K562 treated with DMSO at 1 percent for 4 hours (cell line): ENCODE data around the gene SV2B. TPM values are rescaled to one million over a fixed set of nuclear protein-coding genes. Genes with fewer than 3 reads are reported as not detected.

Experiments
- total RNA-seq: library from RNA; unstranded; fragments of 300-600 nt; gene quantifications from 2 replicates; pipeline ENCODE4 v1.2.3, GENCODE V29; 2022; ENCODE audit not compliant: insufficient read depth

The SV2B gene, protein sequence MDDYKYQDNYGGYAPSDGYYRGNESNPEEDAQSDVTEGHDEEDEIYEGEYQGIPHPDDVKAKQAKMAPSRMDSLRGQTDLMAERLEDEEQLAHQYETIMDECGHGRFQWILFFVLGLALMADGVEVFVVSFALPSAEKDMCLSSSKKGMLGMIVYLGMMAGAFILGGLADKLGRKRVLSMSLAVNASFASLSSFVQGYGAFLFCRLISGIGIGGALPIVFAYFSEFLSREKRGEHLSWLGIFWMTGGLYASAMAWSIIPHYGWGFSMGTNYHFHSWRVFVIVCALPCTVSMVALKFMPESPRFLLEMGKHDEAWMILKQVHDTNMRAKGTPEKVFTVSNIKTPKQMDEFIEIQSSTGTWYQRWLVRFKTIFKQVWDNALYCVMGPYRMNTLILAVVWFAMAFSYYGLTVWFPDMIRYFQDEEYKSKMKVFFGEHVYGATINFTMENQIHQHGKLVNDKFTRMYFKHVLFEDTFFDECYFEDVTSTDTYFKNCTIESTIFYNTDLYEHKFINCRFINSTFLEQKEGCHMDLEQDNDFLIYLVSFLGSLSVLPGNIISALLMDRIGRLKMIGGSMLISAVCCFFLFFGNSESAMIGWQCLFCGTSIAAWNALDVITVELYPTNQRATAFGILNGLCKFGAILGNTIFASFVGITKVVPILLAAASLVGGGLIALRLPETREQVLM
- total RNA-seq, result 0.16 TPM in 1 of 2 replicates, not detected in the other

DNA sequence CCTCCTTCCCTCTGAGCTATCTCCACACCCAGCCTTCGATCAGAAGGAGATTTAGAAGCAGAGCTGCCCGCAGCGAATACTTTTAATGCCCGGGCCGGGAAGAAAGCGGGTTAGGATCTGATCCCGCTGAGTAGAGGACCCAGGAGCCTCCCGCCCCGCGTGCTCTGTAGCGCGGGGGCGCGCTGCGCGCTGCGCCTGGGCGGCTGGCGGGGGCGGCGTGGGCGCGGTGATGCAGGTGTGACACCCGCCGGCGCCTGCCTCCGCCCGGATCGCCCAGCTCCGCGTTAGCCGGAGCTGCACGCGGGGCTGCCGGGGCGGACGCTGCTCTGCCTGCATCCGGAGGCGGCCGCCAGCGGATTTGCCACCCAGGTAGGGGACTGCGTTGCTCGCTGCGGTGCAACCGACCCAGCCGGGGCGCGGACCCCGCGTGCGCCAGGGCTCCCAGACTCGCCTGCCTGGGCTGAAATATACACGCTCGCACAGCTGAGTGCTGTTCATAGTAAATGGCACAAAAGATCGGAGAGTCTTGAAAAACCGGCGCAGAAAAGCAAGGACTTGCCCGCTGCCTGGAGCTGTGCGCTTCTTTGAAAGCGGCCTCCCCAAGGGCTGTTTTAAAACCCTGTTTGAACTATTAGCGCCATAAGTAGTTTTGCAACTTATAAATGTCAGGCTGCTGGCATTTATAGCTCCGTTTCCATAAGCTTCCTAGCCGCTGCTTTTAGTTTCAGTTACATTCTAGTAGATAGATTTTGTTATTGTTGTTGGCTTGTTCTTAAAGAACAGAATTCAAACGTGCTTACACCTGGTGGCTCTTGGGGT lies at the start of gene SV2B:
SV2B (plus strand) TSS at position 263 of the 819 bp plus-strand sequence. CDS start 126,007 bp downstream, outside the sequence.

Other genes starting within 250 kb of the SV2B start
- 72.3 and 110 TPM in 2 replicates for gene FURIN, start 231.7 kb upstream of the SV2B start, total RNA-seq
- gene FES, start 215.8 kb upstream of the SV2B start, total RNA-seq, result 2.9 and 4.5 TPM in 2 replicates
- gene MAN2A2, start 197.0 kb upstream of the SV2B start, total RNA-seq, result 106 and 153 TPM in 2 replicates
- 9.4 and 14.4 TPM in 2 replicates for gene HDDC3, start 167.7 kb upstream of the SV2B start, total RNA-seq
- gene UNC45A, start 165.0 kb upstream of the SV2B start, total RNA-seq, result 80.1 and 81.2 TPM in 2 replicates
- gene RCCD1, start 145.4 kb upstream of the SV2B start, total RNA-seq, result 32.7 and 33.8 TPM in 2 replicates
- 112 and 139 TPM in 2 replicates for gene PRC1, start 105.7 kb upstream of the SV2B start, total RNA-seq
- gene VPS33B, start 77.7 kb upstream of the SV2B start, total RNA-seq, result 11.9 and 17.8 TPM in 2 replicates